OCI-LY1 (cell line): Measurements from ENCODE around the gene CST8.

ENCODE experiments used
- H2AFZ ChIP-seq: fragments of 200-600 bp; sonication (generic), shearing (Covaris generic); 2 replicates; pipeline ENCODE4 v1.6.0; 2014; ENCODE audit warnings: antibody characterized with exemption, mild to moderate bottlenecking, low read length
- H3F3A ChIP-seq: fragments of 200-600 bp; sonication (generic), shearing (Covaris generic); 2 replicates; pipeline ENCODE4 v1.6.0; 2014; ENCODE audit warnings: mild to moderate bottlenecking, antibody characterized with exemption, low read length, moderate library complexity; ENCODE audit not compliant: insufficient read depth
- H3K27ac ChIP-seq: fragments of 200-600 bp; sonication (generic); 2 replicates; pipeline ENCODE4 v1.5.1; 2014; ENCODE audit warnings: low read length, mixed run types, mild to moderate bottlenecking, low read depth; ENCODE audit not compliant: poor library complexity, severe bottlenecking
- H3K27me3 ChIP-seq: fragments of 200-600 bp; sonication (generic); 2 replicates; pipeline ENCODE4 v1.6.0; 2014; ENCODE audit warnings: antibody characterized with exemption, mild to moderate bottlenecking, low read length, moderate library complexity; ENCODE audit not compliant: insufficient read depth
- H3K36me3 ChIP-seq: fragments of 200-600 bp; sonication (generic); 2 replicates; pipeline ENCODE4 v1.6.1; 2014; ENCODE audit warnings: mild to moderate bottlenecking, antibody characterized with exemption, low read length, moderate library complexity, mixed read lengths; ENCODE audit not compliant: insufficient read depth
- H3K4me1 ChIP-seq: fragments of 200-600 bp; sonication (generic); 2 replicates; pipeline ENCODE4 v1.5.1; 2014; ENCODE audit warnings: mild to moderate bottlenecking, low read length, moderate library complexity; ENCODE audit not compliant: insufficient read depth, severe bottlenecking
- H3K4me2 ChIP-seq: fragments of 200-600 bp; sonication (generic), shearing (Covaris generic); 2 replicates; pipeline ENCODE4 v1.6.1; 2014; ENCODE audit warnings: low read length
- H3K4me3 ChIP-seq: fragments of 200-600 bp; sonication (generic); 2 replicates; pipeline ENCODE4 v1.5.1; 2014; ENCODE audit warnings: low read length, low read depth, mild to moderate bottlenecking, mixed read lengths; ENCODE audit not compliant: poor library complexity, severe bottlenecking
- H3K79me2 ChIP-seq: fragments of 200-600 bp; shearing (Covaris generic); 2 replicates; pipeline ENCODE4 v1.6.1; 2016; ENCODE audit warnings: mixed run types, low read length, mixed read lengths; ENCODE audit not compliant: insufficient read depth
- H3K9ac ChIP-seq: fragments of 200-600 bp; sonication (generic), shearing (Covaris generic); 2 replicates; pipeline ENCODE4 v1.6.1; 2014; ENCODE audit warnings: mild to moderate bottlenecking, low read length, mixed read lengths
- H3K9me2 ChIP-seq: fragments of 200-600 bp; sonication (generic), shearing (Covaris generic); 2 replicates; pipeline ENCODE4 v1.6.1; 2014; ENCODE audit warnings: low read depth, mild to moderate bottlenecking, low read length, mixed read lengths
- H3K9me3 ChIP-seq: fragments of 200-600 bp; shearing (Covaris generic); 2 replicates; pipeline ENCODE4 v1.6.1; 2014; ENCODE audit warnings: low read length, mixed read lengths
- H4K20me1 ChIP-seq: fragments of 200-600 bp; sonication (generic), shearing (Covaris generic); 2 replicates; pipeline ENCODE4 v1.6.0; 2016; ENCODE audit warnings: mild to moderate bottlenecking, low read length; ENCODE audit not compliant: insufficient read depth
- CTCF ChIP-seq: fragments of 200-600 bp; sonication (generic), shearing (Covaris generic); IDR thresholded peaks from 2 replicates; pipeline ENCODE4 v1.5.1; 2017; ENCODE audit warnings: mild to moderate bottlenecking, antibody characterized with exemption, low read length, moderate library complexity, mixed read lengths
- EZH2 ChIP-seq: fragments of 200-600 bp; sonication (generic), shearing (Covaris generic); IDR thresholded peaks from 2 replicates; pipeline ENCODE4 v1.8.0; 2017; ENCODE audit warnings: borderline replicate concordance, mixed run types, mild to moderate bottlenecking, antibody characterized with exemption, low read length, moderate library complexity, mixed read lengths

The CST8 gene

GRCh38 chr20:23540624-23541023 lies 49.7 kb downstream of the CST8 start:
- no peak overlapping the region for H3K4me2 ChIP-seq
- no peak overlapping the region for H3K27ac ChIP-seq
- H3K4me3 ChIP-seq, result no peak overlapping the region
- no peaks in the 10 kb centered on the region for H3K9me2 ChIP-seq
- H3K36me3 ChIP-seq, result no peaks in the 10 kb centered on the region
- no peaks in the 10 kb centered on the region for H3K9me3 ChIP-seq
- H3F3A ChIP-seq, result no peaks in the 10 kb centered on the region
- no peaks in the 10 kb centered on the region for H4K20me1 ChIP-seq
- no peak overlapping the region for H2AFZ ChIP-seq
- no peak for TF ChIP-seq EZH2
- no peak for TF ChIP-seq CTCF
- no peaks in the 10 kb centered on the region for H3K27me3 ChIP-seq
- H3K9ac ChIP-seq, result no peak overlapping the region
- H3K4me1 ChIP-seq, result no peaks in the 10 kb centered on the region
- no peaks in the 10 kb centered on the region for H3K79me2 ChIP-seq

- no peak overlapping the region for H3K27ac ChIP-seq
- H3K9me2 ChIP-seq, result no peaks in the 10 kb centered on the region
- H3K9me3 ChIP-seq, result no peaks in the 10 kb centered on the region
- H3K36me3 ChIP-seq, result no peaks in the 10 kb centered on the region
- H3K4me3 ChIP-seq, result no peak overlapping the region
- no peaks in the 10 kb centered on the region for H3K4me1 ChIP-seq
- H3K9ac ChIP-seq, result no peak overlapping the region
- H3K79me2 ChIP-seq, result no peaks in the 10 kb centered on the region
- no peaks in the 10 kb centered on the region for H3K27me3 ChIP-seq
- no peak overlapping the region for H3K4me2 ChIP-seq
- H3F3A ChIP-seq, result no peaks in the 10 kb centered on the region
- no peaks in the 10 kb centered on the region for H4K20me1 ChIP-seq
- TF ChIP-seq CTCF (no peak), EZH2 (no peak)
- no peak overlapping the region for H2AFZ ChIP-seq
Observed at GRCh38 chr20:23541330-23541729, 50.4 kb downstream of the CST8 start.

GRCh38 chr20:23541776-23542175 lies 50.9 kb downstream of the CST8 start:
- H3K9me2 ChIP-seq, result no peaks in the 10 kb centered on the region
- no peak overlapping the region for H3K27ac ChIP-seq
- no peak overlapping the region for H3K9ac ChIP-seq
- H3K36me3 ChIP-seq, result no peaks in the 10 kb centered on the region
- no peak overlapping the region for H3K4me3 ChIP-seq
- H2AFZ ChIP-seq, result no peak overlapping the region
- no peaks in the 10 kb centered on the region for H4K20me1 ChIP-seq
- TF ChIP-seq CTCF (no peak), EZH2 (no peak)
- H3F3A ChIP-seq, result no peaks in the 10 kb centered on the region
- H3K27me3 ChIP-seq, result no peaks in the 10 kb centered on the region
- no peaks in the 10 kb centered on the region for H3K79me2 ChIP-seq
- no peaks in the 10 kb centered on the region for H3K9me3 ChIP-seq
- no peak overlapping the region for H3K4me2 ChIP-seq
- no peaks in the 10 kb centered on the region for H3K4me1 ChIP-seq
